Muscle of back (tissue), 13 donors: Measurements from ENCODE around the gene CHTF8. TPM values are rescaled to one million over a fixed set of nuclear protein-coding genes. Genes with fewer than 3 reads are reported as not detected.
"Not testable (repeated sequence)": the region's sequence is repeated elsewhere in the genome, so short reads cannot be mapped to it uniquely, and the experiment has no call there.

Experiments used
- DNase-seq, 3 donors: peaks; one replicate each; pipeline versions ENCODE4 v3.0.0 to v3.0.0-alpha.2; 2013
- long read RNA-seq, 9 donors: transcript quantifications; one replicate each; lab custom pipeline, GENCODE V29; 2026
- polyA plus RNA-seq, 10 donors: library from polyadenylated mRNA; unstranded; fragments of 120-200 nt; gene quantifications; one replicate each; pipeline ENCODE4 v1.2.1, GENCODE V29; 2013; ENCODE audit not compliant: insufficient read length in 10 of 10

CHTF8 gene
- polyA plus RNA-seq, result 10 to 100 TPM; 58.6 to 83.0 (median 65.6) TPM
- long read RNA-seq, donor 1, transcript CHTF8-203 (4 exons, 2,903 nt), result minor isoform, 6 of 38 reads
- long read RNA-seq, donor 1, transcript CHTF8-201 (1 exons, 2,561 nt), result major isoform, 22 of 38 reads
- long read RNA-seq, donor 1, partial matches to known transcripts, result 0 of 38 reads
- long read RNA-seq, donor 1, other reads (novel, unspliced or antisense), result 0 of 38 reads
- long read RNA-seq, donor 2, transcript CHTF8-201 (1 exons, 2,561 nt), result major isoform, 11 of 22 reads
- long read RNA-seq, donor 2, transcript CHTF8-203 (4 exons, 2,903 nt), result minor isoform, 6 of 22 reads
- long read RNA-seq, donor 2, partial matches to known transcripts, result 0 of 22 reads
- long read RNA-seq, donor 2, other reads (novel, unspliced or antisense), result 0 of 22 reads
- long read RNA-seq, donor 3, partial matches to known transcripts, result 0 of 1 reads
- long read RNA-seq, donor 3, other reads (novel, unspliced or antisense), result 0 of 1 reads
- long read RNA-seq, donor 4, transcript CHTF8-201 (1 exons, 2,561 nt), result major isoform, 10 of 23 reads
- long read RNA-seq, donor 4, transcript CHTF8-203 (4 exons, 2,903 nt), result minor isoform, 7 of 23 reads
- long read RNA-seq, donor 4, partial matches to known transcripts, result 0 of 23 reads
- long read RNA-seq, donor 4, other reads (novel, unspliced or antisense), result 0 of 23 reads
- long read RNA-seq, donor 5, transcript CHTF8-201 (1 exons, 2,561 nt), result major isoform, 42 of 155 reads
- long read RNA-seq, donor 5, transcript CHTF8-203 (4 exons, 2,903 nt), result minor isoform, 7 of 155 reads
- long read RNA-seq, donor 5, partial matches to known transcripts, result 74 of 155 reads
- long read RNA-seq, donor 5, other reads (novel, unspliced or antisense), result 25 of 155 reads
- long read RNA-seq, donor 6, transcript CHTF8-205 (3 exons, 856 nt), result minor isoform, 15 of 63 reads
- long read RNA-seq, donor 6, transcript CHTF8-201 (1 exons, 2,561 nt), result major isoform, 35 of 63 reads
- long read RNA-seq, donor 6, transcript CHTF8-203 (4 exons, 2,903 nt), result minor isoform, 10 of 63 reads
- long read RNA-seq, donor 6, partial matches to known transcripts, result 0 of 63 reads
- long read RNA-seq, donor 6, other reads (novel, unspliced or antisense), result 0 of 63 reads
- long read RNA-seq, donor 7, transcript CHTF8-201 (1 exons, 2,561 nt), result major isoform, 17 of 27 reads
- long read RNA-seq, donor 7, transcript CHTF8-203 (4 exons, 2,903 nt), result minor isoform, 5 of 27 reads
- long read RNA-seq, donor 7, partial matches to known transcripts, result 0 of 27 reads
- long read RNA-seq, donor 7, other reads (novel, unspliced or antisense), result 0 of 27 reads
- long read RNA-seq, donor 8, transcript CHTF8-201 (1 exons, 2,561 nt), result major isoform, 26 of 44 reads
- long read RNA-seq, donor 8, transcript CHTF8-205 (3 exons, 856 nt), result minor isoform, 6 of 44 reads
- long read RNA-seq, donor 8, transcript CHTF8-203 (4 exons, 2,903 nt), result minor isoform, 8 of 44 reads
- long read RNA-seq, donor 8, partial matches to known transcripts, result 0 of 44 reads
- long read RNA-seq, donor 8, other reads (novel, unspliced or antisense), result 0 of 44 reads
- long read RNA-seq, donor 9, transcript CHTF8-201 (1 exons, 2,561 nt), result major isoform, 5 of 7 reads
- long read RNA-seq, donor 9, partial matches to known transcripts, result 0 of 7 reads
- long read RNA-seq, donor 9, other reads (novel, unspliced or antisense), result 0 of 7 reads

- peak; percentile 79 to 94 (median 88) for DNase-seq
These were observed at the start of gene CHTF8, which contains the start of gene UTP4 for GRCh38 chr16:69132424-69133252. Gene CHTF8 (minus strand): TSS chr16:69132588. CDS start chr16:69121458, 11,130 bp downstream. Gene UTP4 (plus strand): TSS chr16:69132649. CDS start chr16:69133460, 811 bp downstream.

DNA sequence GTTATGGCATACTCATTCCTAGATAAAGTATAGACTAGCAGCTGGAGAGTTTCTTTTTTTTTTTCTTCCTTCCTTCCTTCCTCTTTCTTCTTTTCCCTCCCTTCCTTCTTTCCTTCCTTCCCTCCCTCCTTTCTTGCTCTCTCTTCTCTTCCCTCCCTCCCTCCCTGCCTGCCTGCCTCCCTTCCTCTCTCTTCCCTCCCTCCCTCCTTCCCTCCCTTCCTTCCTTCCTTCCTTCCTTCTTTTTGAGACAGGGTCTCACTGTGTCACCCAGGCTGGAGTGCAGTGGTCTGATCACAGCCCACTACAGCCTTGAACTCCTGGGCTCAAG lies 47.6 kb upstream of the CHTF8 start:
- DNase-seq, result no peak

GRCh38 chr16:69179328-69180010 lies 47.1 kb upstream of the CHTF8 start:
- DNase-seq, result peak; percentile 84 to 94 (median 91)

DNA sequence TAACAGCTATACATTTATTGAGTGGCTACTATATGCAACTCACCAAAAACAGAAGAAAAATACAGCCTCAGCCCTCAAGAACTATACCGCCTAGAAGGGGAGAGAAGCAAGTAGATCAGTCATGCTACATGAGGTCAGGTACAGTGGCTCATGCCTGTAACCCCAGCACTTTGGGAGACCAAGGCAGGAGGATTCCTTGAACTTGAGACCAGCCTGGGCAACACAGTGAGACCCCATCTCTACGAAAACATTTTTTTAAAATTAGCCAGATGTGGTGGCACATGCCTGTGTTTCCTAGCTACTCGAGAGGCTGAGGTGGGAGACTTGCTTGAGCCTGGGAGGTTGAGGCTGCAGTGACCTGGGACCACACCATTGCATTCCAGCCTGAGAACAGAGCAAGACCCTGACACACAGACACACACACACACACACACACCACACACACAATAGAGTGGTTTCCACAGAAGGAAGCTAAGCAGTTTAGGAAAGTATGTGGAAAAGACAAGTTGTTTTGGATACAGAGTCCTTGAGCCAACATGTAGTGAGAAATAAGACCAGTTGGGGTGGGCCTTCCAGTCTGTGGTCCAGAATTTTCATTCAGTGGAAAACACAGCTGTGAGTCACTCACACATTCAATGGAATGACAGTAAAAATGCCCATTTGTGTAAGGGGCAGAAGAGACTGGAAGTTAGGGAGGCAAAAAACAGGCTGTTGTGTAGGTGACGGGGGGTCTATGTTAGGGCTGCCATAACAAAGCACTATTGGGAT lies 43.8 kb upstream of the CHTF8 start:
- DNase-seq, result peak in 1 of 3 donors; percentile 54

- peak in 2 of 3 donors; percentile 67 to 84 for DNase-seq
These were observed 39.1 kb upstream of the CHTF8 start for GRCh38 chr16:69171325-69172084.

GRCh38 chr16:69169607-69170352 lies 37.4 kb upstream of the CHTF8 start:
- no peak for DNase-seq

GRCh38 chr16:69169051-69169450 lies 36.7 kb upstream of the CHTF8 start:
- no peak for DNase-seq

- DNase-seq, result no peak
These were observed 34.9 kb upstream of the CHTF8 start for GRCh38 chr16:69166946-69167930.

DNA sequence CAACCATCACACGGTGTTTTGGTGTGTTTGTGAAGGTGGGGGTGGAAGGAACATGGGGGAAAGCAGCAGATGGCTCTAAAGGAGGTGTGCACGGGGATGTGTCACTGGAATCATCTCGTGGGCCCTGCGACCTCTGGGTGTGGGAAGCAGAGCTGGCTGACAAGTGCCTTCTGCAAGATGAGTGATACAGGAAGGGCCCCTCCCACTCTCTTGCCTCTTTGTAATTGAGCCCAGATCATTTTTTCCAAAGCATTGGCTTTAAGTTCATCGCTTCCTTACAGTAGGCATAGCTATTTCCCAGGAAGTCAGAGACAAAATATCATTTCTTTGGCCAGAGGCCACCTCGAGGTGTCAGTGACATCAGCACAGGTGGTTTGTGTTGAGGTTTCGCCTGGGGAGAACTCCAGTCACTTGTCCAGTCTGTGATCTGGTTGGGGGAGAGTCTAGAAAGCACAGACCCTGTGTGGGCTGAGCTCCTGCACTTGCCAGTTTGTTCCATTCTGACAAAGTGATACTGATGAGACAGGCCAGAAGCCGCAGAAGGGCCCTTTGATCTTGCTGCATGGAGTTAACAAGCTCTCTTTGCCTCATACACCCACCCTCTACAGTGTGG lies 33.9 kb upstream of the CHTF8 start:
- DNase-seq, result no peak

- DNase-seq, result no peak
These were observed 33.2 kb upstream of the CHTF8 start for GRCh38 chr16:69165584-69165983.

- no peak for DNase-seq
These were observed 27.8 kb upstream of the CHTF8 start for GRCh38 chr16:69160192-69160591.

GRCh38 chr16:69157196-69157595 lies 24.8 kb upstream of the CHTF8 start:
- no peak for DNase-seq

- DNase-seq, result peak; percentile 75 to 91 (median 86)
These were observed 17.9 kb upstream of the CHTF8 start for GRCh38 chr16:69150146-69150865.

DNA sequence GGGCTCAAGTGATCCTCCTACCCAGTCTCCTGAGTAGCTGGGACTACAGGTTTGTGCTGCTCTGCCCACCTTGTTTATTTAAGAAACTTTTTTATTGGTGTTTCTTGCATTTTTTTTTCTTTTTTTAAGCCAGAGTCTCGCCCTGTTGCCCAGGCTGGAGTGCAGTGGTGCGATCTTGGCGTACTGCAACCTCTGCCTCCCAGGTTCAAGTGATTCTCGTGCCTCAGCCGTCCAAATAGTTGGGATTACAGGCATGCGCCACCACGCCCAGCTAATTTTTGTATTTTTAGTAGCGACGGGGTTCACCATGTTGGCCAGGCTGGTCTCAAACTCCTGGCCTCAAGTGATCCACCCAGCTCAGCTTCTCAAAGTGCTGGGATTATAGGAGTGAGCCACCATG lies 17.2 kb upstream of the CHTF8 start:
- not testable (repeated sequence) for DNase-seq
